Endothelial cell of umbilical vein (primary cell): ENCODE results near the gene XPO5.

Experiments
- CTCF ChIP-seq, 2 donors: IDR thresholded peaks; 1 replicate in 1 of 2; 2 replicates in 1 of 2; pipeline ENCODE4 v1.5.1; 2011; ENCODE audit warnings: low read length in 2 of 2, mild to moderate bottlenecking in 2 of 2, moderate library complexity in 2 of 2, control low read depth in 1 of 2, inconsistent platforms in 1 of 2, low read depth in 1 of 2; ENCODE audit not compliant: insufficient read depth in 1 of 2; ENCODE audit errors: extremely low read depth in 1 of 2
- POLR2A ChIP-seq: IDR thresholded peaks from 2 replicates; pipeline ENCODE4 v1.6.1; 2012; ENCODE audit warnings: low read depth, mild to moderate bottlenecking, control low read depth, low read length
- POLR2AphosphoS5 ChIP-seq: IDR thresholded peaks from 2 replicates; pipeline ENCODE4 v1.6.1; 2012; ENCODE audit warnings: low read depth, mild to moderate bottlenecking, control low read depth, low read length, moderate library complexity; ENCODE audit not compliant: insufficient read depth

DNA sequence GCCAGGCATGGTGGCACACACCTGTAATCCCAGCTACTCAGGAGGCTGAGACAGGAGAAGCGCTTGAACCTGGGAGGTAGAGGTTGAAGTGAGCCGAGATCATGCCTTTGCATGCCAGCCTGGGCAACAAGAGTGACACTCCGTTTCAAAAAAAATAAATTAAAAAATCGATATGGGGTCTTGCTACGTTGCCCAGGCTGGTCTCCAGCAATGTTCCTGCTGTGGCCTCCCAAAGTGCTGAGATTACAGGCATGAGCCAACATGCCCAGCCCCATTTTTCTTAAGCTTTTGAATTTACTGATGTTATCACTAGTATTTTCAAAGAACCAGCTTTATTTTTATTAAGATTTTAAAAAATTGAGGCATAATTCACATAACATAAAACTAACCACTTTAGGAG, 35.3 kb downstream of the XPO5 start:
- TF ChIP-seq POLR2A = no peak
- no peak for TF ChIP-seq CTCF (IDR thresholded peaks at IDR 0.05; ENCODE audit: extremely low read depth in 1 of 2, insufficient read depth in 1 of 2, low read depth in 1 of 2, low read length in 2 of 2)
- TF ChIP-seq POLR2AphosphoS5 = no peak
